ENCODE measurements around the gene C4orf46.
"Not testable (repeated sequence)": the region's sequence is repeated elsewhere in the genome, so short reads cannot be mapped to it uniquely, and the experiment has no call there.

C4orf46 gene

DNA sequence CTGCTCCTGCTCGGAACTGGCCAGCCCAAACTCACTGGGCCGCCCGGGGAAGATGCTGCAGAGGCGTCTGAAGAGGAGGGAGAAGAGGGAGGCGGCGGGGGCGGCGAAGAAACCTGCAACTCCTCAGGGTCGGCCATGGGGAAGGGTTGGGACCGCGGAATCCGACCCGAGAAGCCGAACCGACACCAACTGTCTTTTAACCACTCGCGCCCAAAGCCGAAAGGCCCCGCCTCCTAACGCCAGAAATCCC lies at the start of gene C4orf46:
Gene C4orf46 (minus strand): TSS at position 223 of the 250 bp plus-strand sequence. CDS start 86 bp downstream, at position 137.
- peaks cover 8% of the 10 kb centered on the region; the same call in 1 of the 2 replicates for H3K36me3 ChIP-seq (ENCODE audit: control insufficient read depth, insufficient read depth, low read length)

GRCh38 chr4:158715802-158716201 lies 44.1 kb upstream of the C4orf46 start:
- Histone ChIP-seq H3K9ac (ENCODE audit: low read length) (no peak overlapping the region), H3K27me3 (ENCODE audit: control insufficient read depth, insufficient read depth, low read length) (no peaks in the 10 kb centered on the region), H3K9me3 (ENCODE audit: control insufficient read depth, insufficient read depth, low read depth, low read length) (no peaks in the 10 kb centered on the region), H3K4me3 (ENCODE audit: low read depth, low read length) (no peak overlapping the region), H3K27ac (ENCODE audit: low read depth, low read length) (no peak overlapping the region), H3K36me3 (ENCODE audit: control insufficient read depth, insufficient read depth, low read length) (peaks cover 94% of the 10 kb centered on the region), H3K4me1 (ENCODE audit: control insufficient read depth, insufficient read depth, low read length) (no peaks in the 10 kb centered on the region)

More for the DNA sequence above, at the start of gene C4orf46:
- H3K27me3 ChIP-seq (ENCODE audit: control insufficient read depth, insufficient read depth, low read length) = no peaks in the 10 kb centered on the region
- H3K4me1 ChIP-seq (ENCODE audit: control insufficient read depth, insufficient read depth, low read length) = peaks cover 6% of the 10 kb centered on the region; the same call in 1 of the 2 replicates
- H3K9ac ChIP-seq (ENCODE audit: low read length) = peak within 1 kb of the TSS; percentile 80
- no peaks in the 10 kb centered on the region for H3K9me3 ChIP-seq (ENCODE audit: control insufficient read depth, insufficient read depth, low read depth, low read length)
- peak within 1 kb of the TSS; percentile 85 for H3K4me3 ChIP-seq (ENCODE audit: low read depth, low read length)
- peak within 1 kb of the TSS; percentile 29; the same call in 1 of the 2 replicates for H3K27ac ChIP-seq (ENCODE audit: low read depth, low read length)

GRCh38 chr4:158714937-158715336 lies 43.2 kb upstream of the C4orf46 start:
- Histone ChIP-seq H3K36me3 (ENCODE audit: control insufficient read depth, insufficient read depth, low read length) (peaks cover 96% of the 10 kb centered on the region), H3K27me3 (ENCODE audit: control insufficient read depth, insufficient read depth, low read length) (no peaks in the 10 kb centered on the region), H3K9ac (ENCODE audit: low read length) (no peak overlapping the region), H3K27ac (ENCODE audit: low read depth, low read length) (no peak overlapping the region), H3K9me3 (ENCODE audit: control insufficient read depth, insufficient read depth, low read depth, low read length) (no peaks in the 10 kb centered on the region), H3K4me3 (ENCODE audit: low read depth, low read length) (no peak overlapping the region), H3K4me1 (ENCODE audit: control insufficient read depth, insufficient read depth, low read length) (no peaks in the 10 kb centered on the region)

- H3K27ac ChIP-seq (ENCODE audit: low read depth, low read length); H3K4me1 ChIP-seq (ENCODE audit: control insufficient read depth, insufficient read depth, low read length); H3K4me3 ChIP-seq (ENCODE audit: low read depth, low read length); H3K27me3 ChIP-seq (ENCODE audit: control insufficient read depth, insufficient read depth, low read length); H3K9me3 ChIP-seq (ENCODE audit: control insufficient read depth, insufficient read depth, low read depth, low read length); H3K9ac ChIP-seq (ENCODE audit: low read length): not testable (repeated sequence)
- H3K36me3 ChIP-seq (ENCODE audit: control insufficient read depth, insufficient read depth, low read length) = peaks cover 95% of the 10 kb centered on the region
These were observed 40.9 kb upstream of the C4orf46 start for GRCh38 chr4:158712622-158713021.

GRCh38 chr4:158710814-158711213 lies 39.1 kb upstream of the C4orf46 start:
- Histone ChIP-seq H3K27ac (ENCODE audit: low read depth, low read length) (no peak overlapping the region), H3K36me3 (ENCODE audit: control insufficient read depth, insufficient read depth, low read length) (peaks cover 94% of the 10 kb centered on the region), H3K9ac (ENCODE audit: low read length) (no peak overlapping the region), H3K9me3 (ENCODE audit: control insufficient read depth, insufficient read depth, low read depth, low read length) (no peaks in the 10 kb centered on the region), H3K27me3 (ENCODE audit: control insufficient read depth, insufficient read depth, low read length) (no peaks in the 10 kb centered on the region), H3K4me1 (ENCODE audit: control insufficient read depth, insufficient read depth, low read length) (no peaks in the 10 kb centered on the region), H3K4me3 (ENCODE audit: low read depth, low read length) (no peak overlapping the region)

GRCh38 chr4:158704274-158704673 lies 32.6 kb upstream of the C4orf46 start:
- Histone ChIP-seq H3K9me3 (ENCODE audit: control insufficient read depth, insufficient read depth, low read depth, low read length) (no peaks in the 10 kb centered on the region), H3K4me3 (ENCODE audit: low read depth, low read length) (no peak overlapping the region), H3K36me3 (ENCODE audit: control insufficient read depth, insufficient read depth, low read length) (peaks cover 40% of the 10 kb centered on the region), H3K27ac (ENCODE audit: low read depth, low read length) (no peak overlapping the region), H3K4me1 (ENCODE audit: control insufficient read depth, insufficient read depth, low read length) (no peaks in the 10 kb centered on the region), H3K27me3 (ENCODE audit: control insufficient read depth, insufficient read depth, low read length) (no peaks in the 10 kb centered on the region), H3K9ac (ENCODE audit: low read length) (no peak overlapping the region)

GRCh38 chr4:158688813-158689212 lies 17.1 kb upstream of the C4orf46 start:
- H3K4me3 ChIP-seq (ENCODE audit: low read depth, low read length) = no peak overlapping the region
- H3K4me1 ChIP-seq (ENCODE audit: control insufficient read depth, insufficient read depth, low read length) = peaks cover 5% of the 10 kb centered on the region; the same call in 1 of the 2 replicates
- peak overlapping the region; percentile 41; the same call in 1 of the 2 replicates for H3K27ac ChIP-seq (ENCODE audit: low read depth, low read length)
- no peaks in the 10 kb centered on the region for H3K9me3 ChIP-seq (ENCODE audit: control insufficient read depth, insufficient read depth, low read depth, low read length)
- no peaks in the 10 kb centered on the region for H3K27me3 ChIP-seq (ENCODE audit: control insufficient read depth, insufficient read depth, low read length)
- no peaks in the 10 kb centered on the region for H3K36me3 ChIP-seq (ENCODE audit: control insufficient read depth, insufficient read depth, low read length)
- no peak overlapping the region for H3K9ac ChIP-seq (ENCODE audit: low read length)

DNA sequence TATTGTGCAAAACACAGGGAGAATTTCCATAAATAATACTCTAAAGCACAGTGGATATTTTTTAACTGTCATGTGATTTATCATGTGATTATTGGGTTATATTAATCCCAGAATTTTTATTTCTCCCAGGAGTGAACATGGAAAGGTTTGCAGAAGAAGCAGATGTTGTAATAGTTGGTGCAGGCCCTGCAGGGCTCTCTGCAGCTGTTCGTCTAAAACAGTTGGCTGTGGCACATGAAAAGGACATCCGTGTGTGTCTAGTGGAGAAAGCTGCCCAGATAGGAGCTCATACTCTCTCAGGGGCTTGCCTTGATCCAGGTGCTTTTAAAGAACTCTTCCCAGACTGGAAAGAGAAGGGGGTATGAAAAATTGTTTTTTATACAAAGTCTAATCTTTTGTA lies 10.4 kb upstream of the C4orf46 start:
- H3K36me3 ChIP-seq (ENCODE audit: control insufficient read depth, insufficient read depth, low read length) = no peaks in the 10 kb centered on the region
- no peaks in the 10 kb centered on the region for H3K4me1 ChIP-seq (ENCODE audit: control insufficient read depth, insufficient read depth, low read length)
- no peaks in the 10 kb centered on the region for H3K27me3 ChIP-seq (ENCODE audit: control insufficient read depth, insufficient read depth, low read length)
- H3K27ac ChIP-seq (ENCODE audit: low read depth, low read length) = no peak overlapping the region
- no peak overlapping the region for H3K4me3 ChIP-seq (ENCODE audit: low read depth, low read length)
- H3K9me3 ChIP-seq (ENCODE audit: control insufficient read depth, insufficient read depth, low read depth, low read length) = no peaks in the 10 kb centered on the region
- H3K9ac ChIP-seq (ENCODE audit: low read length) = no peak overlapping the region

DNA sequence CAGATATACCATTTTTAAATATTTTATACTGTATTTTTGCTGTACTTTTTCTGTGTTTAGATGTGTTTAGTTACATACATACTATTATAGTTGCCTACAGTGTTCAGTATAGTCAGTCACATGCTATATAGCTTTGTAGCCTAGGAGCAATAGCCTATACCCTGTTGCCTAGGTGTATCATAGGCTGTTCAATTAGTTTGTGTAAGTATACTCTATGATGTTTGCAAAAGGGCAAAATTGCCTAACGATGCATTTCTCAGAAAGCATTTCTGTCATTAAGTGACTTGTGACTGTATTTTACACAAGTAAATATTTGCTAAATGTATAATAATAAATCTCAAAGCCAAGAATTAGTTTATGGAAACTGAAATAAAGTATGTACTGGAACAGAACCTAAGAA lies 9.9 kb upstream of the C4orf46 start:
- no peak overlapping the region for H3K9ac ChIP-seq (ENCODE audit: low read length)
- H3K27ac ChIP-seq (ENCODE audit: low read depth, low read length) = no peak overlapping the region
- H3K36me3 ChIP-seq (ENCODE audit: control insufficient read depth, insufficient read depth, low read length) = no peaks in the 10 kb centered on the region
- H3K9me3 ChIP-seq (ENCODE audit: control insufficient read depth, insufficient read depth, low read depth, low read length) = no peaks in the 10 kb centered on the region
- H3K4me3 ChIP-seq (ENCODE audit: low read depth, low read length) = no peak overlapping the region
- no peaks in the 10 kb centered on the region for H3K4me1 ChIP-seq (ENCODE audit: control insufficient read depth, insufficient read depth, low read length)
- no peaks in the 10 kb centered on the region for H3K27me3 ChIP-seq (ENCODE audit: control insufficient read depth, insufficient read depth, low read length)

GRCh38 chr4:158678767-158679166 lies 7.1 kb upstream of the C4orf46 start:
- no peak overlapping the region for H3K4me3 ChIP-seq (ENCODE audit: low read depth, low read length)

DNA sequence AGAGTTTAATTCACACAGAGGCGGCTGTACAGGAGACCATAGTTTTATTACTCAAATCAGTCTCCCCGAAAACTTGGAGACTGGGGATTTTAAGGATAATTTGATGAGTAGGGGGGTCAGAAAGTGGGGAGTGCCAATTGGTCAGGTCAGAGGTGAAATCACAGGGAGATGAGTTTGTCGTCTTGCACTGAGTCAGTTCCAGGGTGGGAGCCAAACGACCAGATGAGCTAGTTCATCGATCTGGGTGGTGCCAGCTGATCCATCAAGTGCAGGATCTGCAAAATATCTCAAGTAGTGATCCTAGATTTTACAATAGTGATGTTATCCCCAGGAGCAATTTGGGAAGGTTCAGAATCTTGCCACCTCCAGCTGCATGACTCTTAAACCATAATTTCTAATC lies 4.4 kb upstream of the C4orf46 start:
- H3K4me1 ChIP-seq (ENCODE audit: control insufficient read depth, insufficient read depth, low read length) = no peaks in the 10 kb centered on the region
- H3K27me3 ChIP-seq (ENCODE audit: control insufficient read depth, insufficient read depth, low read length) = no peaks in the 10 kb centered on the region
- no peaks in the 10 kb centered on the region for H3K9me3 ChIP-seq (ENCODE audit: control insufficient read depth, insufficient read depth, low read depth, low read length)
- H3K36me3 ChIP-seq (ENCODE audit: control insufficient read depth, insufficient read depth, low read length) = no peaks in the 10 kb centered on the region
- H3K27ac ChIP-seq (ENCODE audit: low read depth, low read length) = no peak overlapping the region
- H3K4me3 ChIP-seq (ENCODE audit: low read depth, low read length) = no peak overlapping the region
- no peak overlapping the region for H3K9ac ChIP-seq (ENCODE audit: low read length)

More at GRCh38 chr4:158678767-158679166, 7.1 kb upstream of the C4orf46 start:
- Histone ChIP-seq H3K27me3 (ENCODE audit: control insufficient read depth, insufficient read depth, low read length) (no peaks in the 10 kb centered on the region), H3K4me1 (ENCODE audit: control insufficient read depth, insufficient read depth, low read length) (no peaks in the 10 kb centered on the region), H3K27ac (ENCODE audit: low read depth, low read length) (no peak overlapping the region), H3K9ac (ENCODE audit: low read length) (no peak overlapping the region), H3K9me3 (ENCODE audit: control insufficient read depth, insufficient read depth, low read depth, low read length) (no peaks in the 10 kb centered on the region), H3K36me3 (ENCODE audit: control insufficient read depth, insufficient read depth, low read length) (no peaks in the 10 kb centered on the region)

- no peaks in the 10 kb centered on the region for H3K9me3 ChIP-seq (ENCODE audit: control insufficient read depth, insufficient read depth, low read depth, low read length)
- no peak overlapping the region for H3K27ac ChIP-seq (ENCODE audit: low read depth, low read length)
These were observed 1.9 kb upstream of the C4orf46 start for GRCh38 chr4:158673633-158674032.

More at GRCh38 chr4:158673633-158674032, 1.9 kb upstream of the C4orf46 start:
- peaks cover 6% of the 10 kb centered on the region; the same call in 1 of the 2 replicates for H3K4me1 ChIP-seq (ENCODE audit: control insufficient read depth, insufficient read depth, low read length)
- H3K4me3 ChIP-seq (ENCODE audit: low read depth, low read length) = no peak overlapping the region
- no peaks in the 10 kb centered on the region for H3K27me3 ChIP-seq (ENCODE audit: control insufficient read depth, insufficient read depth, low read length)
- H3K9ac ChIP-seq (ENCODE audit: low read length) = no peak overlapping the region
- H3K36me3 ChIP-seq (ENCODE audit: control insufficient read depth, insufficient read depth, low read length) = peaks cover 7% of the 10 kb centered on the region; the same call in 1 of the 2 replicates

All from HUES6 (cell line).